HG02588 (cell line): ENCODE data around the gene TFAP2E.

Experiments
- ATAC-seq: cut with Tn5 transposase; IDR thresholded peaks from one replicate; pipeline ENCODE4 v1.9.1; 2021; ENCODE audit warnings: mild to moderate bottlenecking, moderate library complexity; ENCODE audit not compliant: unreplicated experiment

TFAP2E gene

DNA sequence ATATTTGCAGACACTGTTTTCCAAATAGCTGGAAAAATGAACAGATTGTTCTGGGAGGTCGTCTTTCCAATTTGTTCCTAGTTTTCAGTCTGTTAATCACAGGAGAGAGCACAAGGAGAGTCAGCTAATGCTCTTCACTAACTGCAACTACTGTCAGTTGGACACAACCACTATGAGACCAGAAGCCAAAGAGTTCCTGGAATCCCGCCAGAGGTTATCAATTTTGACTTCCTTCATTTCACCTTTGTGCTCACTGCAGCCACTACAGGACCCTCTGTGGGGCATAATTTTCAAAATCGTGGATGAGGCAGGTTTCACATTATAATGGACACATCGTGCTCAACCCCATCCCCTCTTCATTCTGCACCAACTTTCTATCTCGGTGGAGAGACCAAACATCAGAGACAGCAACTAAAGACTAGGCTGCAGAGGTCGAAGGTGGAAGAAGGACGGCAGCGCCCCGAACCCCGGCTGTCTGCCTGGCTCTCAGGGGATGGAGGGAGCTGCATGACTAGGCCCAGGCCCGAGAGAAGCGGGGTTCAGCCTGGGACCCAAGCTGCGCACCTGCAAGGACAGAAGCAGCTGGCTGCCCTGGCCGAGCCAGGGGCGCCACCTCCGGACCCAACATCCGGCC, 16.5 kb upstream of the TFAP2E start:
- ATAC-seq, result no peak

DNA sequence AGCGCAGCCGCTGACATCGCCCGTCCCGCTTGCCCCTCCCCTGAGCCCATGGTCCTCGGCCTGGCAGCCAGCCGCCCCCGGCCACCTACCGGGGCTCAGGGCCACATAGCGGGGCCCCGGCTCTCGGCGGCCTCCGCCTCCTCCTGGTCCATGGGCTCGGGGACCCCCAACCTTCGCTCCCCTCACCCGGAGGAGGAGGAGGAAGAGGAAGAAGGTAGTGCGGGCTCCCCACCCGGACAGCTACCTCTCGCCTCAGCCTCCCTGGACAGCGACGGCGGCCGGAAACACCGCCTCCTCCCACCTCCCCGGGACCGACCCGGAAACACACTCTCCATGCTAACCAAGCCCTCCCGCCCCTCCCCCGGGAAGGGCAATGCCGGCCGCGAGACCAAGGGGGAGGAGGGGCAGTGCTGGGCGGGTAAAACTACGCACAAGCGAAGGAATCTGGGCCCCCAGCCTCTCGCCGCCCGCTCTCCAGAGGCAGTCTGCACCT, 15.9 kb upstream of the TFAP2E start, which contains the start of gene KIAA0319L:
KIAA0319L (minus strand) TSS at position 286 of the 493 bp plus-strand sequence. CDS start 2,912 bp downstream, outside the sequence.
- ATAC-seq, result peak; percentile 69

DNA sequence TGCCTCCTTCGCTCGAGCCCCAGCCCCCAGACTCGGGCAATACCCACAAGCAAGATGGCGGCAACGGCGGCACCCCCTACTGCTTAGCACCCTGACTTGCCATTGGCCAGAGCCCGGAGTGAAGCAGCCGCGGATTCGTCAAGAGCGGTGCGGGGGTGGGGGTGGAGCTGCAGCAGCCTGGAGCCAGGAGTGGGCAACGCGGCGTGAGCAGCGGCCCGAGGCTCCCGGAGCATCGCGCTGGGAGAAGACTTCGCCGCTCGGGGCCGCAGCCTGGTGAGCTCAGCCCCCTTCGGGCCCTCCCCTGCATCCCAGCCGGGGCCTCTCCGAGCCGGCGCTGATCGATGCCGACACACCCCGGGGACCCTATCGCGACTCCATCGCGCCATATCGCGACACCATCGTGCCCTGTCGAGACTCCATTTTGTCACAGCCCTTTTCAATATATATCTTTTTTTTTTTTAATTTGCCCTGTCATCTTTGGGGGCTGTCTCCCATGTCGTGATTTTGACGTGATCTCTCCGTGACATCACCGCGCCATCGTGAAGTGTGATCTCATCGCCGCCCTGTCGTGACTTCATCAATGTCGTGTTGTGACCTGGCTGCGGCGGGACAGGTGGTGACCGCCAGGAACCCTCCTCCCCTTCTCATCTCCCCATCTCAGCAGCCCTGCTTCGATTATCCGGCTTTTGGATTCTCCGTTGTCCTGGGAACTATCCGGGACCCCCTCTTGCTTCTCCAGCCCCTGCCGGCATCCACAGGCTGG, 15.3 kb upstream of the TFAP2E start, which contains the start of gene NCDN:
NCDN (plus strand) TSS at position 189 of the 763 bp plus-strand sequence; CDS start at position 581, 392 bp downstream.
- ATAC-seq, result peak; percentile 78

DNA sequence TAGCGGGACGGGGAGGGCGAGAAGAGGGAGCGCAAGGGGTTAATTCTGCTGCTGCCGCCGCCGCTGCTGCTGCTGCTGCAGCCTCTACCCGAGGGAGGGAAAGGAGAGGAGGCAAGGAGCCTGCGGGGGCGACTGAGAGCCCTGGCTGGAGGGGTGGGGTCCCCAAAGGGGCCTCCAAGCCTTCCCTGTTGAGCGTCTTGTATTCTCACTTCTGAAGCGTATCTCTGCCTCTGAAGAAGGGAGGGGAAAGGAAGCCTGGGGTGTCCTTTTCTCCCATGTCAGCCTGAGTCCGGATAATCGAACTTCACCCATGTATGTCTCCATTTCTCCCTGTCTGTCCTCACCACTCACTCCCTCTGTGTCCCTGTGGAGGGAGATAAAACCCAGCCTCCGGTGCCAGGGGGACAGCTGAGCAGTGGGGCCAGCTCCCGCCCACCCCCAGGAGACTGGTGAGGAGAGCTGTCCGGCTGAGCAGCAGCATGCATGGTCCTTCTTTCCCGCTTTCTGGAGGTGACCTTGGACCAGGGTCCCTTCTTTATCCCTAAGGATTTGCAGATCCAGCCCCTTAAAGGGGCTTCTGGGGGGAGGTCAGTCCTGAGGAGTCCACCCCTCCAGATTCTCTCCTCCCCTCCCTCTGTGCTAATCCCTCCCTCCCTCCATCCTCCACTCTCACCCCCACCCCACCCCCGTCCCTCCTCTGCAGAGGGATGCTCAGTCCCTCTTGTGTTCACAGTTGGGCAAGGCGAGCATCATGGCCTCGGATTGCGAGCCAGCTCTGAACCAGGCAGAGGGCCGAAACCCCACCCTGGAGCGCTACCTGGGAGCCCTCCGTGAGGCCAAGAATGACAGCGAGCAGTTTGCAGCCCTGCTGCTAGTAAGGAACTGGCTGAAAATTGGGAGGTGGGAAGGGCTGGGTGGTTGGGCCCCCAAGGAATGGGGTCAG, 14.5 kb upstream of the TFAP2E start:
- ATAC-seq, result no peak

DNA sequence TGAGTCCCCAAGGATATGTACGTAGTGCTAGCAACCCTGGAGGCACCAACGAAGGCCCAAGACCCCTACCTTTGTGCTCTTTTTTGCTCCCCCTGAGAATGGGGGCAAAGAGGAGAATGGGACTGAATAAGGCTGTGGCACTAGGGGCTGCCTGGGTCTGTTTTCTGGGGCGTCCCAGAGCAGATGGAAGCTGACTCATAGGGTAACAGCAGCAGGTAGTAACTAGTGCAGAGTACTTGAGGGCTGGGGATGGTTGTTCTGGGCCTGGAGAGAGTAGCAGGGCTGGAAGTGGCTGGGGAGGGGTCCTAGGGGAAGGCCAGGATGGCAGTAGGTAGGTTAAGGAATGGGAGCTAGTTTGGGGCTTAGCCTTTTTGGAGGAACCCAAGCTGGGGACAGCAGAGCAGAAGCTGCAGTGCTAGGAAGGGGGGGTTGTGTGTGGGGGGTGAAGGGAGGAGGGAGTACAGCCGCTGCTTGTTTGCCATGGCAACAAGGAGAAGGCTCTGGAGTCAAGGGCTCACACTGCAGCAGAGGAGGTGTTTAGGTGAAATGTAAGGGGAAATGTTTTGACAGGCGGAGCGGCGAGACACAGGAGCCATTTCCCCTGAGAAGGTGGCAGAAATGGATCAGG, 13.7 kb upstream of the TFAP2E start:
- ATAC-seq, result no peak

DNA sequence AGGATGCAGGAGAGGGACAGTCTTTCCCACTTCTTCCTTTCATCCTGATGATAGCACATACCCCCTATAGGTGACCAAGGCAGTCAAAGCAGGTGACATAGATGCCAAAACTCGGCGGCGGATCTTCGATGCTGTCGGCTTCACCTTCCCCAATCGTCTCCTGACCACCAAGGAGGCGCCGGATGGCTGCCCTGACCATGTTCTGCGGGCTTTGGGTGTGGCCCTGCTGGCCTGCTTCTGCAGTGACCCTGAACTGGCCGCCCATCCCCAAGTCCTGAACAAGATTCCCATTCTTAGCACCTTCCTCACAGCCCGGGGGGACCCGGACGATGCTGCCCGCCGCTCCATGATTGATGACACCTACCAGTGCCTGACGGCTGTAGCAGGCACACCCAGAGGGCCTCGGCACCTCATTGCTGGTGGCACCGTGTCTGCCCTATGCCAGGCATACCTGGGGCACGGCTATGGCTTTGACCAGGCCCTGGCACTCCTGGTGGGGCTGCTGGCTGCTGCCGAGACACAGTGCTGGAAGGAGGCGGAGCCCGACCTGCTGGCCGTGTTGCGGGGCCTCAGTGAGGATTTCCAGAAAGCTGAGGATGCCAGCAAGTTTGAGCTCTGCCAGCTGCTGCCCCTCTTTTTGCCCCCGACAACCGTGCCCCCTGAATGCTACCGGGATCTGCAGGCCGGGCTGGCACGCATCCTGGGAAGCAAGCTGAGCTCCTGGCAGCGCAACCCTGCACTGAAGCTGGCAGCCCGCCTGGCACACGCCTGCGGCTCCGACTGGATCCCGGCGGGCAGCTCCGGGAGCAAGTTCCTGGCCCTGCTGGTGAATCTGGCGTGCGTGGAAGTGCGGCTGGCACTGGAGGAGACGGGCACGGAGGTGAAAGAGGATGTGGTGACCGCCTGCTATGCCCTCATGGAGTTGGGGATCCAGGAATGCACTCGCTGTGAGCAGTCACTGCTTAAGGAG, 12.6 kb upstream of the TFAP2E start:
- ATAC-seq, result no peak

DNA sequence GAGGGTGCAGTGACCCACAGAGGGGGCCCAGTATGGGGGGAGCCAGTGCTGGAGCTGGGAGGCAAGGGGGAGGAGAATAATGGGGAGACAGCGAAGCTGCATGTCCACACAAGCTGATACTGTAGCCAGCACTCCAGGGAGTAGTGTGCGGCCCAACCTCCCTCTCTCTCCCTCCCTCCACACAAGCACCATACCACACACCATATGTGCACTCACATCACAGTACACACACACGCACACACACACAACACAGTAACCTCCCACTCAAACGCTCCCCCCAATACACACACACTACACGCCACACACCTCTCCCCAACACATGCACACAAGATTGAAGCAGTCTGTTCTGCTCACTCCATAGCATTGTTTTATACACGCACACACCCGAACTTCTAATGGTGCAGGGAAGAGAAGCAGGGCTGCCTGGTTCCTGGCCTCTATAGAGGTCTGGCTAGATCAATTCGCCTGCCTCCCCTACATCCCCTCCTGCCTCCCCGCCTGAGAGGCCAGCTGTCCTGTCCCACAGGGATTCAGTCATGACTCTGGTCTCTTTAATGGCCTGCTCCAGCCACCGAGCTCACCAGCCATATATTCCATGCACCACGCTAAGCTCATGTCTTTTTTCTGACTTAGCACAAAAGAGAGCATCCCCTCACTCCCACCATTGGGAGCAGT, 11.7 kb upstream of the TFAP2E start:
- no peak for ATAC-seq

DNA sequence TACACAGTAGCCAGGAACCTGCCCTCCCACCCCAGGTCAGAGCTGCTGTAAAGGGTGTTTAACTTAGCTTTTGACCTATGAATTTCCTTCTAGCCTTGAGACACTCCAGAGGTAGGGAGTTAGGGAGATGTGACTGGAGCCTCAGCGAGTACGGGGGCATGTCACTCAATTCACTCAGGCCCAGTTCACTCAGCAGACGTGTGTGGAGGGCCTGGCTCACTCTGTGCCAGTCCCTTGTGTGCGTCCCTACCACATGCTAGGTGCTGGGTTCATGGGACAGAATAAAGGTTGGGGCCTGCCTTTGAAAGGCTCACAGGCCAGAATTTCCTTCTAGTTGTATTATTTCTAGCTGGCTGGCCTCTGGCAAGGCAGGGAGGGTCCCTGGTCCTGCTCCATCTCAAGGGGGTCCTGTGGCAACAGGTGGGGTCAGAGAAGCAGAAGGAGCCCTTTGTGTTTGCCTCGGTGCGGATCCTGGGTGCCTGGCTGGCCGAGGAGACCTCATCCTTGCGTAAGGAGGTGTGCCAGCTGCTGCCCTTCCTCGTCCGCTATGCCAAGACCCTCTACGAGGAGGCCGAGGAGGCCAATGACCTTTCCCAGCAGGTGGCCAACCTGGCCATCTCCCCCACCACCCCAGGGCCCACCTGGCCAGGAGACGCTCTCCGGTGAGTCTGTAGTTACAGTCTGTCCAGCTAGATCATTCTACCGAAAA, 11.0 kb upstream of the TFAP2E start:
- no peak for ATAC-seq

DNA sequence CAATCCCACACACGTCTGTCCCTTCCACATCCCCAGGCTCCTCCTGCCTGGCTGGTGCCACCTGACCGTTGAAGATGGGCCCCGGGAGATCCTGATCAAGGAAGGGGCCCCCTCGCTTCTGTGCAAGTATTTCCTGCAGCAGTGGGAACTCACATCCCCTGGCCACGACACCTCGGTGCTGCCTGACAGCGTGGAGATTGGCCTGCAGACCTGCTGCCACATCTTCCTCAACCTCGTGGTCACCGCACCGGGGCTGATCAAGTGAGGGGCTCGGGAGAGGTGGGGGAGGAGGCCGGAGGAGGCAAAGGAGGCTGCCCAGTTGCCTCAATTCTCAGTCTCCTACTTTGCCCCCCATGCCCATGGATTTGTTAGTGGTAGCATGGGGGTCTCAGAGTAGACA, 9.9 kb upstream of the TFAP2E start:
- ATAC-seq, result no peak

DNA sequence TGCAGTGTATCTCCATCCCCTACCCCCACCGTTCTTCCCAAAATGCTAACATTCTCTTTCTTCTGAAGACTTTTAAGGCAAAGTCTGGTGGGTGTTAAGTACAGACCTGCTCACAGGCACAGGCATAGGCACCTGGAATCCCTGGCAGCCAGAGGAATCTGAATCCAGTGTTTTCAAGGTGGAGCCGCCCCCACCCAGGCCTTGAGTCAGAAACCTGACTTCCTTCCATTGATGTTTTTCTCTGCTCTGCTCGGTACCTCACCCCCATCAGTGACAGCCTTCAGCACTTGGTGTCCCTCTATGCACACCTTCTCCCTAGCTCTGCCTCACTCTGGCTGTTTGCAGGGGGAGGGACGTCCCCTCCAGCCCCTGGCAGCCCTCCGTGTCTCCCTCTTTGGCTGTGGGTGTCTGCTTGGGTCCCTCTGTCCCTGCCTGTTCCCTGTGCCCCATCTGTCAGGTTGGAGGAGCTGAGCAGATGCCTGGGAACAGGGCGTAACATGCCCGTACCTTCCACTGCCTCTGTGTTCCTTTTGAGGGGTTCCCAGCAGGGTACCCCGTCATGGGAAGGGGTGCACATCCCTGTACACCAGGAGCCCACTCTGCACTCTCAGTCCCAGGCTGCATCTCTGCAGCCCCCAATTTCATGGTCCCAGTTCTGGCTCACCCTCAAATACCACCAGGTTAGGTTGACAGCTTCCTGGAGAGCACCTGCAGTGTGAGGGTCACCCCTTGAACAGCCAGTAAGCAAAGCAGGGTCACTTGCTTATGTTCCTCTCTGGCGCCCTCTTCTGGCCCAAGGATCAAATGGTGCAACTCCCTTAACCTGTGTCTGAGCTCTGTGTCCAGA, 8.9 kb upstream of the TFAP2E start:
- no peak for ATAC-seq

DNA sequence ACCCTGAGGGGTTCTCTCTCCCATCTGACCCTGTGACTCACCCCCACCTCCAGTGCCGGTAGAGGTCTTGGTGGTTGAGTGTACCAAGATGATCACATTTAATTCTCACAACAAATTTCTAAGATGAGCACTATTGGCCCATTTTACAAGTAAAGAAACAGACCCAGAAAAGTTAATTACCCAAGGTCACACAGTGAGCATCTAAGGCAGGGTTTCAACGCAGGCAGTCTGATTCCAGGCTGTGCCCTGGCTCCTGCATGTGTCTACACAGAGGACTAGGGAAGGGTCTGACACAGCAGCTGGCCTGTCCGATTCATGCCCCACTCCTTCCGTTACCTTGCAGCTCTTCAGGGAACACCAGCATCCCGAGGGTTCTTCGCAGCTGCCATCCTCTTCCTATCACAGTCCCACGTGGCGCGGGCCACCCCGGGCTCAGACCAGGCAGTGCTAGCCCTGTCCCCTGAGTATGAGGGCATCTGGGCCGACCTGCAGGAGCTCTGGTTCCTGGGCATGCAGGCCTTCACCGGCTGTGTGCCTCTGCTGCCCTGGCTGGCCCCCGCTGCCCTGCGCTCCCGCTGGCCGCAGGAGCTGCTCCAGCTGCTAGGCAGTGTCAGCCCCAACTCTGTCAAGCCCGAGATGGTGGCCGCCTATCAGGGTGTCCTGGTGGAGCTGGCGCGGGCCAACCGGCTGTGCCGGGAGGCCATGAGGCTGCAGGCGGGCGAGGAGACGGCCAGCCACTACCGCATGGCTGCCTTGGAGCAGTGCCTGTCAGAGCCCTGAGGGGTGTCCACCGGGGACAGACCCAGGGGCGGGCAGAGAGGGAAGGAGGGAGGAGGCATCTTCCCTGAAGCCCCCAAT, 8.0 kb upstream of the TFAP2E start:
- no peak for ATAC-seq

DNA sequence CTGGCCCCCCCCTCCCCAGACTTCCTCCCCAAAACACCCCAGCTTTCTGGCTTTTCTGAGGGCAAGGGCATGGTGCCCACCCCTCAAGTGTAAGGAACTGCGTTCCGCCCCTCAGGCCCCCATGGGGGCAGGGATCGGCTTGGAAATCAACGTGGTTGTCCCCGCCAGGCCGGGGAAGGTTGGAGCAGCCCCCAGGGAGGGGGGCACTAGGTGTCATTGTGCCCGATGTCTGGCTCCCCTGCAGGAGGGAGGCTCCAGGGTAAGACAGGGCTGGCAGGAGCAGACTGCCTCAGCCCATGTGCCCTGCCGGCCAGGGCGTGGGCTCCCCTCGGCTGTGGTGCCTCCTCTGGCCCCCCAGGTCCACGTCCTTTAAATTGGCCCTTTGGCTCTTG, 7.4 kb upstream of the TFAP2E start:
- no peak for ATAC-seq

DNA sequence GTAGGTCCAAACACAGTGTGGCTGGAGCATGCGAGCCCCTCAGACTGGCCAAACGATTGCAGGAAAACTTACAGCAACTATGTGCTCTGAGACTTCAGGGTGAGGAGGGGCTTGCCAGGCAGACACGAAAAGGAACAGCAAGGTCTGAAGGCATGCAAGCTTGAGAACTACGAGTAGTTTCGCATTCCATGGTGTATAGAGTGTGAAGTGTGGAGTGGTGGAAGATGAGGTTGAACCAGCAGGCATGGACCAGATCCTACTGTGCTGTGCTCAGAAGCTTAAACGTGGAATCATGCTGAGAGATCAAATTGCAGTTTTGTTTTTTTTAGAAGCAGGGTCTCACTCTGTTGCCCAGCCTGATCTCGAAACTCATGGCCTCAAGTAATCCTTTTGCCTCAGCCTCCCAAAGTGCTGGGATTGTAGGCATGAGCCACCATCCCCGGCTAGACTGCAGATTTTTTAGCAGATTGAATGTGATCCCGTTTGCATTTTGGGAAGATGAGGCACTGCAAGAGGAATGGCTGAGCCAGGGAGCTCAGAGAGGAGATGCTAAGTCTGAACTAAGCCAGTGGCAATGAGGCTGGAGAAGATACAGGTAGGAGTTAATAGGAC, 5.1 kb upstream of the TFAP2E start:
- no peak for ATAC-seq

DNA sequence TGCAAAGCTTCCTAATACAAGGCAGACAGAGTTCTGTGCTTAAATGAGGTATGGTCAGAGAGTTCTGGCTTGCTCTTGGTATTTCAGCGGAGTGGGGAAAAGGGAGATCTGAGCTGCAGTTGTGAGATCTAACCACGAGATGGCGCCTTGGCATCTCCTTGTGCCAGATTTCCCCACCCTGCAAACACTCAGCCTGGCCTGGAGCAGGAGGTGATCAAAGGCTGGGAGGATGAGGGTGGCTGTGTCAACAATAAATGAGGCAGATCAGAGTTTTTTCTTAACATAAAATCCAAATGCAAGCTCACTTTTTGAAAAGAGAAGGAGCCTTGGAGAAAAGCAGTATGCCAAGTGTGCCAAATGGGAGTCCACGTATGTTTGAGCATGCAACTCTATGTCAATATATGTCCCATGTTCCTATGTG, 4.1 kb upstream of the TFAP2E start:
- ATAC-seq, result no peak

DNA sequence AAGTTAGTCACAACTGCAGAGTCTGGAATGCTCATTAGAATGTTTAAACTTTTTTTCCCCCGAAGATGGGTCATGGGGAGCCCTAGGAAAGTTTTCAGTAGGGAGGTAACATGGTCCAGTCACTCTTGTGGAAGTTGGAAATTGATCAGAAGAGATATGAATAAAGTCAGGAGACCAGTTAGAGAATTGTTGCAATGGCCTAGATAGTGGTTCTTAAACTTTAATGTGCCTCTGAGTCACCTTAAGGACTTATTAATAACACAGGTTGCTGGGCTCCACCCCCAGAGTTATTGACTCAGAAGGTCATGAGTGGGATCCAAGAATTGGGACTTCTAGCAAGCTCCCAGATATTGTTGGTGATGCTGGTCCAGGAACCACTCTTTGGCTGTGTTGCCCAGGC, 3.2 kb upstream of the TFAP2E start:
- ATAC-seq, result no peak

DNA sequence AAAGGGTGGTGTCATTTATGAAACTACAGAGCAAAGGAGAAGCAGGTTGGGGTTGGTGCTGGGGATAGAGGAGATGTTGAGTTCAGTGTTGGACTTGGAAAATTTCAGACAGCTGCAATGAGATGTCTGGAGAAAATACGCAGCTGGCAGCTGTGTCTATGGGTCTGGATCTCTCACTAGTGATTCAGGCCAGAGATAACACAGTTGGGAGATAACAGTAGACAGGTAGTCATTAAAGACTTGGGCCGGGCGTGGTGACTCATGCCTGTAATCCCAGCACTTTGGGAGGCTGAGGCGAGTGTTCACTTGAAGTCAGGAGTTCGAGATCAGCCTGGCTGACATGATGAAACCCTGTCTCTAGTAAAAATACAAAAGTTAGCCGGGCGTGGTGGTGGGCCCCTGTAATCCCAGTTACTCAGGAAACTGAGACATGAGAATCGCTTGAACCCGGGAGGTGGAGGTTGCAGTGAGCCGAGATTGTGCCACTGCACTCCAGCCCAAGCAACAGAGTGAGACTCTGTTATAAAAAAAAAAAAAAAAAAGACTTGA, 2.5 kb upstream of the TFAP2E start:
- ATAC-seq, result no peak
